ENCODE results near the gene BMX.

BMX gene

GRCh38 chrX:15567886-15568616 is 67.4 kb downstream of the BMX start:
- DNase-seq (ENCODE audit: low read depth in 1 of 2, low spot score in 1 of 2) = no peak

- no peak for DNase-seq (ENCODE audit: low read depth in 1 of 2, low spot score in 1 of 2)
Measured at GRCh38 chrX:15570145-15570544, 69.5 kb downstream of the BMX start.

DNA sequence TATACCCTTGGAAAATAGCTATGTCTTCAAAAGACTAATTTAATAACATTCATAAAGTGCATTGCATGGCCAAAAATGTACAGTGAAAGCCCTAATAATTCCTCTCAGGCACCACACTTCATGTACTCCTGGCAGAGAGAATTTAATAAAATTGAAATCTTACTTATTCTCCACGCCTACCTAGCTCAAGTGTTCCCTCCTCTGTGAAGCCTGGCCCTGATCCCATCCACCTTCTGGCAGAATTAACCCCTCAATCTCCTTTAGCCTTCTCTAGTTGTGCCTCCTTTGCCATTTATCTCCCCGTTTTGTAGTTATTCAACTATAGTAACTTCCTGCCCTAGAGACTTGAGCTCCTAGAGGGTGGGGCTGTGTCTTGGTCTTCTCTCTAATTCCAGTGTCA is 73.4 kb downstream of the BMX start:
- no peak for DNase-seq (ENCODE audit: low read depth in 1 of 2, low spot score in 1 of 2)

DNA sequence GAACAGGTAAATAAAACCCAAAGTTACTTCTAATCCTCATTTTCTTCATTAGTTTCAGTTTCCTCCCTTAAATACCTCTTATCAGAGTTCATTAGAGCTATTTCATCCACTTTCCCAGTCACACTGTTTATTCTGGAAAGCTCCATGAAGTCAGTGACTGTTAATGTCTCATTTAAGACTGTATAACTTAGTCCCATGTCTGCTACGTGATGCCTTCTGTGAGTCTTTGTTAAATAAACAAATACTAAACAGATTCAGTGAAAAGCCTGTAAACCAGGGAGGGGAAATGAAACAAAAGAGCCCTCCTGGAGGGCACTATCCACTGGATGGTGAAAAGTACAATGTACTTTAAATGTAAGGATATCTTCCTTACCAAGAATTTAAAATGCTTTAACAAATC is 75.4 kb downstream of the BMX start:
- DNase-seq (ENCODE audit: low read depth in 1 of 2, low spot score in 1 of 2) = no peak

DNA sequence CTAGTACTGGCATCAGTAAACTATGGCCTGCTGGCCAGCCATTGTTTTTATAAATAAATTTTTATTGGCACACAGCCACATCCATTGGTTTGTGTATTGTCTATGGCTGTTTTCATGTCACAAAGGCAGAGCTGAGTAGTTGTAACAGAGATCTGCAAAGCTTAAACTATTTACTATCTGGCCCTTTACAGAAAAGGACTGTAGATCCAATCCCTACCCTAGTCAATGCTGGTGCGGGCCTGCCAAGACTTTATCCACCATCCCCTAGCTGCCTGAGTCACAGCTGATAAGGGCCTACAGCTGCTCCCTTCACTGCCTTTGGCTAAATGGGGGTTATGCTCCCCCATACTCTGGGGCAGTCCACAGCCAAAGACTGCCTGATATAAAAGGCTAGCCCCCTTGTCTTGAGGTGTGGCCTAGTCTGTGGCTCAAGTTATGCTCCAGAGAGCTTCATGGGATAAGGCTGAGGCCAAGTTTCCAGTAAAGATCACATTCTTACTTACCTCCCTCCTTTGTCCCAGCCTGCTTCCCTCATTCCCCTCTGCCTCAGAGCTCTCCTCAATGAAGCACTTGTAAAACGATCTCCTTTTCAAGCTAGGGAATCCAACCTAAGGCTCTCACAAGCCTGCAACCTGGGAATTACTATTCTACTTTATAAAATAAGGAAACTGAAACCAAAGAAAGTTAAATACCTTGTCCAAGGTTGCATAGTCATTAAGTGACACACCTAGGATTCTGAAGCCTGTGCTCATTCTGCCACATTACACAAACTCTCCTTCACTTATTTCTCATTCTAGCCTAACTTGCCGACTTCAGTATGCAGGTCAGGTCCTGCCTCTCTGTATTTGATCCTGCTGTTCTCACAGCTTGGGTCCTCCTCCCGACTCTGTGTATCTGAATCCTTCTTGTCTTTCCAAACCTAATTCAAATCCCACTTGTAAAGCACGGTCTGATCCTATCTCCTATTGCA is 79.5 kb downstream of the BMX start:
- DNase-seq (ENCODE audit: low read depth in 1 of 2, low spot score in 1 of 2) = no peak

DNA sequence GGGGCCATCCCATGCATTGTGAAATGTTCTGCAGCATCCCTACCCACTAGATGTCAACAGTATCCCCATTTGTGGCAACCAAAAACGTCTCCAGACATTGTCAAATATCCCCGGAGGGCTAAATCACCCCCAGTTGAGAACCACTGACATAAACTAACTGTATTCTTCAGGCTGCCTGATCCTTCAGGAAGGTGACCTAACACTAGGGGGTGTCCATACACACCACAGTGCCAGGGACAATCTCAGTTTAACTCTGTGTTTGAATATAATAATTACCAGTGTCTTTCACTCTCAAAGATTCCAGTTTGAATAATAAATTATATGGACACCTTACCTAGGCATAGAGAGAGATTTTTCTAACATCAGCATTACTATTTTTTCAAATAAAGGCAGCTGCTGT is 93.8 kb downstream of the BMX start:
- no peak for DNase-seq (ENCODE audit: low read depth in 1 of 2, low spot score in 1 of 2)

DNA sequence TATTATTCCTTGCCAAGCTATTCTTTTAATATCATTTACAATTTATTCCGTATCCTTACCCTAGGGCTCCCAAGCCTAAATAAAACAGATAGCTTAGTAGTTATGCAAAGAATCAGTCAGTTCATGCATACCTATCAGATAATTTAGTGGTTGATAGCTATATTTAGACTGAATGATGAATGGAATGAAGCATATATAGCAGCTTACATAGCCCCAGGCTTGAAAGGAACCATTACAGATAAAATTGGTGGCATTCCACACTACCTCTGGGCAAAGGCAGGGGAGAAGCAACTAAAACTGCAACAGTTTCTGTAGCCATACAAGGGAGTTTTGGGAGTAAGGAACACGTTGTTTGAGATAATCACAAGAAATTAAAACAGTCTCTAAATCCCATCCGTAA is 97.4 kb downstream of the BMX start:
- DNase-seq (ENCODE audit: low read depth in 1 of 2, low spot score in 1 of 2) = no peak

DNA sequence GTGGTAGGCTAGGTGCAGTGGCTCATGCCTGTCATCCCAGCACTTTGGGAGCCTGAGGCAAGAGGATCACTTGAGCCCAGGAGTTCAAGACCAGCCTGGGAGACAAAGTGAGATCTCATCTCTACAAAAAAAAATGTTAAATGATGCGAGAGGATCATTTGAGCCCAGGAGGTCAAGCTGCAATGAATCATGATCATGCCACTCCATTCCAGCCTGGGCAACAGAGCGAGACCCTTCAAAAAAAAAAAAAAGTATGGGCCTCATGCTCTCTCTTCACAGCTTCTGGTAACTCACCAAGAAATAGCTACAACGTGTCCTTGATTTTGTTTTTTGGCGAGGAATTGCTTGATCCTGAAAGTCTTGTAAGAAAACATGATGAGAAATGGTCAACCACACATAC is 98.9 kb downstream of the BMX start:
- DNase-seq (ENCODE audit: low read depth in 1 of 2, low spot score in 1 of 2) = no peak

DNA sequence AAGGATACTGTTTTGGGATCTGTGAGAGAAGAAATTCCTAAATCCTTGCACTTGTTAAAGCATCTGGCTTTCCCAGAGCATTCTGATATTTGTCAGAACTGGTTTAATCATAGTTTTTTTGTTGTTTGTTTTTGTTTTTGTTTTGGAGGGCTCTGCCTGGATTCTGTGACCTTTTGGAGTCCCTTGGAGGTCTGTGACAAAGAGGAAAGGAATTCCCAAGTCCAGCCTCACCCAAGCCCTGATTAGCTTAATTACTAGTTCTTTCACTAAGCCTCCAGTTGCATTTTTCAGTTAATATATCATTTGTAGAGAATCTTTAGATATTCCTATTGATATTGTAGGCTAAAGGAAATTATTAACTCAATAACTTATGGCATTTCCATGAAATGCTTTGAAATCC is 99.4 kb downstream of the BMX start:
- no peak for DNase-seq (ENCODE audit: low read depth in 1 of 2, low spot score in 1 of 2)

- no peak for DNase-seq (ENCODE audit: low read depth in 1 of 2, low spot score in 1 of 2)
Measured at GRCh38 chrX:15600745-15601144, 100.1 kb downstream of the BMX start, which contains the start of gene ACE2. TSS of gene ACE2 (minus strand) at chrX:15600960. CDS start at chrX:15600911, 49 bp downstream.

DNA sequence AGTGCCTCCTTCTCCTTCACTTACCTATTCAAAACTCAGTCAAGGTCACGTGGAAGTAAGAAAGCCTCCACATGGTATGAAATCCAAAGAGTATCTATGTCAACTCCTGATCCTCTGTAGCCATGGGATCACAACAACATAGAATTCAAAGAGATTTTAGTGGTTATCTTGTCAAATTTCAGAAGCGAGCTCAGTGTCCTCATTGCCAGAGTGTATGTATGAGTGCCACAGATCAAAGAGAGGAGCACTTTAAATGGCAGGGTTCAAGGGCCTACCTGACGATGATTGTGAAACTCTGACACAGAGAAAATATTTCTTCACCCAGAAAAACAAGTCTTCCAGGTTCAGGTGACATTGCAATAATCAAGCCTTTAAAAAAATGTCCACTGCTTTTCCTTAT is 101.3 kb downstream of the BMX start:
- no peak for DNase-seq (ENCODE audit: low read depth in 1 of 2, low spot score in 1 of 2)

GRCh38 chrX:15602761-15603160 is 102.2 kb downstream of the BMX start:
- DNase-seq (ENCODE audit: low read depth in 1 of 2, low spot score in 1 of 2) = no peak

- no peak for DNase-seq (ENCODE audit: low read depth in 1 of 2, low spot score in 1 of 2)
Measured at GRCh38 chrX:15605226-15605625, 104.6 kb downstream of the BMX start.
